Left colon (tissue), 2 donors: ENCODE results near the gene WFDC2. TPM values are rescaled to one million over a fixed set of nuclear protein-coding genes. Genes with fewer than 3 reads are reported as not detected.
A peak's percentile ranks its signal among the peaks of the same experiment; 100 is the strongest.

Source experiments
- ATAC-seq: fragments of 200-7000 bp; cut with Tn5 transposase; one replicate; pipeline ENCODE4 v1.9.1; 2020; ENCODE audit warnings: mild to moderate bottlenecking, moderate library complexity
- DNase-seq, 2 donors: peaks; one replicate each; pipeline ENCODE4 v3.0.0-alpha.2; 2020
- intact Hi-C, 2 donors: fragments of 100-400 bp; cut with DNase I in 1 of 2; cut with micrococcal nuclease in 1 of 2; formaldehyde crosslinking; loops; one replicate each; pipeline versions ENCODE4 v1.11.2 to v1.14.0; 2022; cut with DNase I, micrococcal nuclease
- total RNA-seq, 2 donors: library from RNA; stranded (reverse); fragmentation: NEBNext Ultra II Directional; extraction: Animal tissue kit (Norgen Biotek cat#: 25700); gene quantifications; one replicate each; pipeline ENCODE4 v1.2.1, GENCODE V29; 2021
- donor health status: DM: no; HTN: no; CAD: no.
- donor health status: DM: yes; HTN: yes; CAD: no.

The WFDC2 gene
- total RNA-seq, 2 donors from 2014 or later: 108 to 124 TPM

DNA sequence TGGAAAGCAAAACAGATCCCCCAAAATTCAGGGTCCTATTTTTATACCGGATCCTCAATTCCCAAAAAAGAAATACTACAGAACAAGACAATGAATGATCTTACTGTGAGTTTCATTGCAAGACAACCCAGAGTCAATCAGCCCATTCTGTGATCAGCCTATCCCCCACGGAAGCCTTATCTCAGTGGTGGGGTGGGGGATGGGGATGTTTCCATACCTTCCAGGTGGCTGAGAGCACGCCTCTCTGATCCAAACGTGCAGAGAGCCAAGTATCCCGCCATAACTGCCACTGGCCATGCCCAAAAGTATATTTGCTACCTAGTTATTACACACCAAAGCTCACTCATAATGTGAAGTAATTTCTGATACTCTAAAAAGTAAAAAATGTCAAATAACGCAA, 15.1 kb downstream of the WFDC2 start:
- DNase-seq (peak; percentile 55), ATAC-seq (peak; percentile 89)
- intact Hi-C loops: no loop called here

GRCh38 chr20:45485388-45485787, 15.8 kb downstream of the WFDC2 start:
- intact Hi-C loops: no loop called here
- ATAC-seq: peak; percentile 69
- DNase-seq: no peak

DNA sequence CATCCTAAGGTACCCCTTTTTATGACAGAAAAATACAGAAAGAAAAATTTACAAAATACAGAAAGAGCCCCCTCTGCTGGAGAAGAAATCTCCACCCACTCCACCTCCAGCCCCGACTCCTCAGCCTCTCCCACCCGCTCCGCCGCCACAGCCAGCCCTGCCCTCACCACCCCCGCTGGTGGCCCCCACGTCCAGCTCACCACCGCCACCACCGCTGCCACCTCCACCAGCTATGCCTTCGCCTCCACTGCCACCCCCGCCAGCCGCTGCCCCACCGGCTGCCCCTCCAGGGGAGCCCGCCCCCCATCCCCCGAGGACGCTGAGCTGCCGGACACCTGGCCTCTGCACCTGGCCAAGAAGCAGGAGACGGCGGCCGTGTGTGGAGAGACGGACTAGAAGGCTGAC, 17.7 kb downstream of the WFDC2 start:
- DNase-seq: no peak
- no peak for ATAC-seq

DNA sequence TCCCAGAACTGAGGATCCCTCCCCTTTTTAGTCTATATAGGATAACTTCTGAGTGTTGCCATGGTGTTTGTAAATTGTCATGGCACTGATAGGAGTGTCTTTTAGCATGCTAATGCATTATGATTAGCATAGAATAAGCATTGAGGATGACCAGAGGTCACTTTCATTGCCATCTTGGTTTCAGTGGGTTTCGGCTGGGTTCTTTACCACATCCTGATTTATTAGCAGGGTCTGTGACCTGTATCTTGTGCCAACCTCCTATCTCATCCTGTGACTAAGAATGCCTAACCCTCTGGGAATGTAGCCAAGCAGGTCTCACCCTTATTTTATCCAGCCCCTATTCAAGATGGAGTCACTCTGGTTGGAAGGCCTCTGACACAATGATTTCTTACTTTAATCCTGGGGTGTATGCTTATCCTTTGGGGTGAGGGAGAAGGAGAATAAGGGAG, 19.6 kb downstream of the WFDC2 start:
- intact Hi-C loops: no loop called here
- no peak for ATAC-seq
- DNase-seq: no peak

More for the DNA sequence above, 17.7 kb downstream of the WFDC2 start:
- intact Hi-C loops: no loop called here

DNA sequence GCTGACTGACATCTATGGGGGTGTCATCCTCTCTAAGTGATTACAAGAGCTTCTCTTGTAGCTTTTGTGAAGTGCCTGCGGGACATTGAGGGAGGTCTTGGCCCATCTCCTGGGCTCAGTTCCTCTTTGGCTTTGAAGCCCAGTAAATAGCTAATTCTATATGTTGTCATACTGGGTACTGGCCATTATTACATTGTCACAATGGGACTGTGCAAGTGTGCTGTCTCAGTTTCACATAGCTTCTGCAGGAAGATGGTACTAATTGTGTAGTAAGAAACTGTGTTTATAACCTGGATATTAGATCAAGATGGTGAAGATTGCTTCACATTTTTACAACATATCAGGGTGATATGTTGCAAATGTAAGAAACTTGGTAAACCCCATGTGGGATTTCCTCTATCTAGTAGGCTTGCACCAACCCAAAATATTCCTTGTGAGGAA, 26.0 kb downstream of the WFDC2 start:
- DNase-seq: no peak

GRCh38 chr20:45496166-45496565, 26.6 kb downstream of the WFDC2 start:
- ATAC-seq (peak; percentile 59), DNase-seq (peak; percentile 42 to 47)
- intact Hi-C loops: no loop called here

More for the DNA sequence above, 26.0 kb downstream of the WFDC2 start:
- ATAC-seq: no peak
- intact Hi-C loops: no loop called here

- intact Hi-C loops: no loop called here
- no peak for ATAC-seq
- DNase-seq: no peak
Observed at GRCh38 chr20:45497971-45498494, 28.5 kb downstream of the WFDC2 start.

GRCh38 chr20:45500022-45500421, 30.5 kb downstream of the WFDC2 start:
- ATAC-seq (peak; percentile 92), DNase-seq (peak; percentile 85 to 90)
- intact Hi-C loops: no loop called here

DNA sequence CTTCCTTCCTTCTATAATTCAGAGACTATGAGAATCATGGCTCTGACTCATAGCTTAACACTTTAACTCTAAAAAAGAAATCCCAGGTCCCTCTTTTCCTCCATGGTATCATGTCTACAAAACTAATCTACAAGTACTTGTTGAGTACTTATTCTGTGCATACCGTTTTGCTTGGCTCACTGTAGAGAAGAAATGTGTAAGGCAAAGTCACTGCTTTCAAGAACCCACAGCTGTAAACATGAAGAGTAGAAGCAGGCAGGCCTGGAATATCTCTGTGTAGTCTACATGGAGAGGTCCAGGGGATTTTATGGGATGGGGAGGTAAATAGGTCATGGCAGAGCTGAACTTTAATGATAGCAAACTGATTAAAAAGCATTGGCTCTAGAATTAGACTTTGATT, 32.0 kb downstream of the WFDC2 start:
- intact Hi-C loops: no loop called here

DNA sequence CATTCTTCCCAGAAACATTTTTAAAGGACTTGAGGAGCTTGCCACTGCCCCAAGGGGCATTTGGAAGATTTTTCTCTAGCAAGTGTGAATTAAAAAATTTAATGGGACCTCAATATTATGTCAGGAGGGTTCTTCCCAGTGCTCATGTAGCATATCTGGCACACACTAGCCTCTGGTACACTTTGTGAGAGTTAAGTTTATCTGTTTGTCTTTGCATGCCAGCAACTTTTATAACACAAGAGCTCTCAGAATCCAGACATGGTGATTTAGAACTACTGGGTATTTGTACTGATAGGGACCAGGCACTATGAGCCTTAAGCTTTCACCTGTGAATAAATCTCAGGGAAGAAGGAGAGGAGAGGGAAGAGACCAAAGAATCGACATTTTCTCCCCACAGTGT, 33.0 kb downstream of the WFDC2 start:
- ATAC-seq: no peak
- intact Hi-C loops: no loop called here
- no peak for DNase-seq

More for the DNA sequence above, 32.0 kb downstream of the WFDC2 start:
- DNase-seq: no peak
- no peak for ATAC-seq

- intact Hi-C loops: no loop called here
- no peak for ATAC-seq
- no peak for DNase-seq
Observed at GRCh38 chr20:45503403-45503802, 33.9 kb downstream of the WFDC2 start.

GRCh38 chr20:45506398-45506797, 36.8 kb downstream of the WFDC2 start:
- no peak for DNase-seq
- intact Hi-C loops: no loop called here
- ATAC-seq: no peak

- ATAC-seq: no peak
- intact Hi-C loops: no loop called here
- no peak for DNase-seq
Observed at GRCh38 chr20:45507011-45507820, 37.7 kb downstream of the WFDC2 start.

DNA sequence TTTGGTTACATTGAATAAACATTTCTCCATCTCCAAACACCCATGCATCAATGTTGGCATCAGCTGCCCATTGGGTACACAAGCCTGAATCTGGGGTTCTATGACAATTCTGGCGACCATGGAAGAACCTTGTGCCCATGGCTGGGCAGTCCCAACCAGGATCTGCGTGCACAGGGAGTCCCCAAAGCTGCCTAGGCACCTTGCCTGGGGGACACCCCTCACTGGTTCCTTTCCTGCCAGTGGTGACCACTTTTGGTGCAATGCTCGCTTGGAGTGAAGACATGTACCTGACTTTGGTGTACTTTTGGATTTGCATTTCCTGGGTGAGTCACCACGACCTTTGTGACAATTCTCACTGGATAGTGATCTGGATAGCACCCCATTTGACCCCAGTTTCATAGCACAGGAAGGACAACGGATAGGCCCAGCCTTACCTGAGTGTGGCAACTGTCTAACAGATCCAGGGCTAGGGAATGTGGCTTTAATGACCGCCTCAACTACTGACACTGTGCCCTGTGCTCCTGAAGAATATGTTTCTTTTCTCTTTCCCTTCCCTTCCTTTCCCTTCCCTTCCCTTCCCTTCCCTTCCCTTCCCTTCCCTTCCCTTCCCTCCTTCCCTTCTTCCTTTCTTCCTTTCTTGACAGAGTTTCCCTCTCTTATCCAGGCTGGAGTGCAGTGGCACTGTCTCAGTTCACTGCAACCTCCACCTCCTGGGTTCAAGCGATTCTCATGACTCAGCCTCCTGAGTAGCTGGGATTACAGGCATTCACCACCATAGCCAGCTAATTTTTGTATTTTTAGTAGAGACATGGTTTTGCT, 38.7 kb downstream of the WFDC2 start:
- ATAC-seq: peak; percentile 73
- intact Hi-C loops: no loop called here
- no peak for DNase-seq

DNA sequence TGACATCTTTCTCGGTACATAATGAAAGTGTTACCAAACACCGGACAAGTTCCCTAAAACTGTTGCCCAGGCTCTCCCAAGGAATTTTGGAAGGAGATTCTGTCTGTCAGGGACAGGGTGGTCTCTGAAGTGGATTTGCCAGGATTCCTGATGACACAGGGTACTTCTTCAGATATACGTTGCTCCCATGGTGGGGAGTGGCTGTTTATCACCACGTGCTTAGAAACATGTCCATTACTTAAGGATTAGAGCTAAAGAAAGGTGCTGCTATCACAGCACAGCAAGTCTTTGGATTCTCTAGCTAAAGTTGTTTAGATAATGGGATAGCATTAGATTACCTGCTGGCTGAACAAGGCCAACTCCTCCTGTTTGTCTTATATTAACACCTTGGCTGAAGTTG, 39.5 kb downstream of the WFDC2 start:
- intact Hi-C loops: no loop called here
- ATAC-seq (no peak), DNase-seq (no peak)

DNA sequence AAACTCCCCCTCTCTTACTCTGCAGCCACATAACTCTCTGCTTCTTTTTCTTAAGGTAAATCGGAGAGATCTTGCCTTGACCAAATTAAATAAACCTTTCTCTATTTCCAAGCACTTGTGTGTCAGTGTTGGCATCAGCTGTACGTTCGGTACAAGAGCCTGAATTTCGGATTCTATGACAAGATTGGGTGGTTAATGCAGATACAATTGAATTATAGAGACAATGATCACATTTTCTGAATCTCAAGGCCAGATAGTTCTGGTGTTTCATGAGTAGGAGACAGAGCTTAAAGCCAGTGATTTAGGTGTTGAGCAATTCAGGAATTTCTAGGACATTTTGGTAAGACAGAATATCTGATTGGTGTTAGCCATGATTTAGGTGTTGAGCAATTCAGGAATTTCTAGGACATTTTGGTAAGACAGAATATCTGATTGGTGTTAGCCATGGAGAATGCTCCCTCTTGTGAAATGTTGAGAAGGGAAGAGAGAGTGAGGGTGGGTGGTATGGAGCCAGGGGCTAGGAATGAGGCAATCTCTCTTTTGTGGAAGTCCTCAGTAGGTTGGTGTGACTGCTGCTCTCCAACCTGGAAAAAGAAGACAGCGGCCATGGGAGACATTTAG, 40.8 kb downstream of the WFDC2 start:
- intact Hi-C loops: no loop called here
- DNase-seq (no peak), ATAC-seq (no peak)

DNA sequence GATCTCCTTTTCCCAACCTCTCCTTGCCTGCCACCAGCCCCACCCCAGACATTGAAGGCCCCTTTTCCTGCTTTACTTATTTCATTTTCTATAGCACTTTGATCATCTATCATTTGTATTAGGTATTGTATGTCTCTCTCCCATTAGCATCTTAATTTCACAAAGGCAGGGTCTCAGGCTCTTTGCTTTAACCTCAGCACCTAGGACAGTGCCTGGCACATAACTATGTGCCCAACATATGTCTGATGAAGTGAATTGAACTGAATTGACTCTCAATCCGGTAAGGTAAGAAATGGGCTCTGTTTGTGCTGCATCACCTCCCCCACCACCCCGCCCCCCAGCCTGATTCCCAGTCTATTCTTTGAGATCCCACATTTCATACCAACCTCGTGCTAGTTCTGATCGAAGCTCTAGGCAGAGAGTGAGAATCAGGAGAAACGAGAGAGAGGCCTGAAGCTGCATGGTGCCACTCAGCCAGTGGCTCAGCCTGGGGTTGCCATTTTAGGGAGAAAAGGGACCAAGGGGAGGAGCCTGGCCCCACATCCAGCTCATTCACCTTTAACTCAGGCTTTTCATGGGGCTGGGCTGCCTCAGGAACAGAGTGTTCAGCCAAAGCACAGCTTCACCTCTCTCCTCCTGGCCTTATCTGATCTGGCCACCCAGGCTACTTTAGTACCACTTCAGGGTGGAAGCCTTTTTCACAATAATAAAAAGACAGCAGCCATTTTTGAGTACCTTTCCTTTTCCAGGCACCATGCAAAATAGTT, 45.8 kb downstream of the WFDC2 start, which contains the start of gene SPINT3:
TSS of gene SPINT3 (minus strand) at position 476 of the 767 bp plus-strand sequence. CDS start at position 462, 14 bp downstream.
- intact Hi-C loops: no loop called here
- no peak for ATAC-seq
- no peak for DNase-seq

GRCh38 chr20:45518282-45518681, 48.7 kb downstream of the WFDC2 start:
- intact Hi-C loops: no loop called here
- DNase-seq: no peak

More at GRCh38 chr20:45518282-45518681, 48.7 kb downstream of the WFDC2 start:
- peak; percentile 64 for ATAC-seq
